ENCODE results near the gene PTPRN2.
"Not testable (repeated sequence)": the region's sequence is repeated elsewhere in the genome, so short reads cannot be mapped to it uniquely, and the experiment has no call there.

DNA sequence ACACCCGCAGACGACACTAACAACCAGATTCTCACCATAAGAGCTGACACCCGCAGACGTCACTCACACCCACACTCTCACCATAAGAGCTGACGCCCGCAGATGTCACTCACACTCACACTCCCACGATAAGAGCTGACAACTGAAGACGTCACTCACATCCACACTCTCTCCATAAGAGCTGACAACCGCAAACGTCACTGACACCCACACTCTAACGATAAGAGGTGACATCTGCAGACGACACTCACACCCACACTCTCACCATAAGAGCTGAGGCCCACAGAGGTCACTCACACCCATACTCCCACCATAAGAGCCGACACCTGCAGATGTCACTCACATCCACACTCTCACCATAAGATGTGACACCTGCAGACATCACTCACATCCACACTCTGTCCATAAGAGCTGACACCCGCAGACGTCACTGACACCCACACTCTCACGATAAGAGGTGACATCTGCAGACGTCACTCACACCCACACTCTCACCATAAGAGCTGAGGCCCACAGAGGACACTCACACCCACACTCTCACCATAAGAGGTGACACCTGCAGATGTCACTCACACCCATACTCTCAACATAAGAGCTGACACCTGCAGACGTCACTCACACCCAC, 255.7 kb downstream of the PTPRN2 start:
- TF ChIP-seq, protein P1, sequence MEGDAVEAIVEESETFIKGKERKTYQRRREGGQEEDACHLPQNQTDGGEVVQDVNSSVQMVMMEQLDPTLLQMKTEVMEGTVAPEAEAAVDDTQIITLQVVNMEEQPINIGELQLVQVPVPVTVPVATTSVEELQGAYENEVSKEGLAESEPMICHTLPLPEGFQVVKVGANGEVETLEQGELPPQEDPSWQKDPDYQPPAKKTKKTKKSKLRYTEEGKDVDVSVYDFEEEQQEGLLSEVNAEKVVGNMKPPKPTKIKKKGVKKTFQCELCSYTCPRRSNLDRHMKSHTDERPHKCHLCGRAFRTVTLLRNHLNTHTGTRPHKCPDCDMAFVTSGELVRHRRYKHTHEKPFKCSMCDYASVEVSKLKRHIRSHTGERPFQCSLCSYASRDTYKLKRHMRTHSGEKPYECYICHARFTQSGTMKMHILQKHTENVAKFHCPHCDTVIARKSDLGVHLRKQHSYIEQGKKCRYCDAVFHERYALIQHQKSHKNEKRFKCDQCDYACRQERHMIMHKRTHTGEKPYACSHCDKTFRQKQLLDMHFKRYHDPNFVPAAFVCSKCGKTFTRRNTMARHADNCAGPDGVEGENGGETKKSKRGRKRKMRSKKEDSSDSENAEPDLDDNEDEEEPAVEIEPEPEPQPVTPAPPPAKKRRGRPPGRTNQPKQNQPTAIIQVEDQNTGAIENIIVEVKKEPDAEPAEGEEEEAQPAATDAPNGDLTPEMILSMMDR (conservative IDR thresholded peaks at IDR 0.05), result not testable (repeated sequence)
- not testable (repeated sequence) for TF ChIP-seq EZH2 (IDR thresholded peaks at IDR 0.05; ENCODE audit: low read depth)

All from PC-9 (cell line).